Measurements from ENCODE around the gene SGTA.
"Not testable (repeated sequence)": the region's sequence is repeated elsewhere in the genome, so short reads cannot be mapped to it uniquely, and the experiment has no call there.

SGTA gene, protein sequence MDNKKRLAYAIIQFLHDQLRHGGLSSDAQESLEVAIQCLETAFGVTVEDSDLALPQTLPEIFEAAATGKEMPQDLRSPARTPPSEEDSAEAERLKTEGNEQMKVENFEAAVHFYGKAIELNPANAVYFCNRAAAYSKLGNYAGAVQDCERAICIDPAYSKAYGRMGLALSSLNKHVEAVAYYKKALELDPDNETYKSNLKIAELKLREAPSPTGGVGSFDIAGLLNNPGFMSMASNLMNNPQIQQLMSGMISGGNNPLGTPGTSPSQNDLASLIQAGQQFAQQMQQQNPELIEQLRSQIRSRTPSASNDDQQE

DNA sequence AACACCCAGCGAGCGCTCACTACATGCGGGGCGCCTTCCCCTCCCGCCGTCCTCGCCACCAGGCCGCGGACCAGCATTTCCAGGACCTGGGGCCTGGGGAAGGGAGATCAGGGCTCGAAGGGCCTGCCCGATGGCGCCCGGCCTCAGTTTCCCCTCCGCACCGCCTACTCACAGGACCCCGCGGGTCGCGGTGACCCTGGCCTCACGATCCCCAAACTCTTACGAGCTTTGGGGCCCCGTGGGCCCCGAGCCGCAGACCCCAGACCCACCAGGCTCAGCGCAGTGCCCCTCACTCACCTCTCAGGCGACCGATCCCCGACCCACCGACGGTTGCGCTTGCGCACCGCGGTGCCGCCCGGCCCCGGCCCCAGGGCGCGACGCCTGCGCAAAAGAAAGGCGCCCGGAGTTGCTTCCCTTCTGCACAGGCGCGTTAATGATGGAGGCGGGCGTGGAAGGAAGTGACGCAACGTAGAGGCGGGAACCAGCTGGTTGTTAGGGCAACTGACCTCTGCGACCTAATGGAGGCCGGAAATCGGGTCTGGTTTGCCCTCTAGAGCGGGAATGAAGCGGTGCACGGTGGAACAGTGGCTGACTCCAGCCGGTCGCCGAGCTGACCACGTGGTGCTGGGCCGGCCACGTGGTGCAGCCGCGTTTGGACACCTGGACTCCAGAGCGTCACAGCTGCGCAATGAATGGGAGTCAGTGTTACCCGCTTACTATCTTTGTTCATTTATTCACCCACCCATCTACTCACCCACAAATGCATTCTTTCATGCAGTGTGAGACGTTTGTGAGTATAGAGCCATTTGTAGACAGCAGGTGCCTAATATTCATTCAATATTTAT is at the start of gene SGTA:
Gene SGTA (minus strand): TSS at position 338 of the 845 bp plus-strand sequence. CDS start 14,205 bp downstream, outside the sequence.
- peak; percentile 95 for DNase-seq (ENCODE audit: low read depth, low spot score)

DNA sequence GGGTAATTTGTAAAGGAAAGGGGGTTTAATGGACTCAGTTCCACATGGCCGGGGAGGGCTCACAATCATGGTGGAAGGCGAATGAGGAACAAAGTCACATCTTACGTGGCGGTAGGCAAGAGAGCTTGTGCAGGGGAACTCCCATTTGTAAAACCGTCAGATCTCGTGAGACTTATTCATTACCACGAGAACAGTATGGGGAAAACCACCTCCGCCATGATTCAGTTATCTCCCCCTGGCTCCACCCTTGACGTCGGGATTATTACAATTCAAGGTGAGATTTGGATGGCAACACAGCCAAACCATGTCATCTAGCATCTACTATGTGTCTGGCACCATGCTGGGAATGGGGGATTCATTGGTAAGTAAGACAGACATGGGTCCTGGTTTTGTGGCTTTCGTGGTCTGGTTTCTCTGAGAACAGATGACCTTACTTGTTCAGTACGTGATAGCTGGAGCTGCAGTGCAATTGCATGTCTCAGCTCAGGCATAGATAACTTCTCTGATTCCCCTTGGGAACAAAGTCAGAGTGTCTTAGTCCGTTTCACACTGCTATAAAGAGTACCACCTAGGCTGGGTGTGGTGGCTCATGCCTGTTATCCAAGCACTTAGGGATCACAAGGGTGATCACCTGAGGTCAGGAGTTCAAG is 44.9 kb upstream of the SGTA start:
- no peak for DNase-seq (ENCODE audit: low read depth, low spot score)

DNA sequence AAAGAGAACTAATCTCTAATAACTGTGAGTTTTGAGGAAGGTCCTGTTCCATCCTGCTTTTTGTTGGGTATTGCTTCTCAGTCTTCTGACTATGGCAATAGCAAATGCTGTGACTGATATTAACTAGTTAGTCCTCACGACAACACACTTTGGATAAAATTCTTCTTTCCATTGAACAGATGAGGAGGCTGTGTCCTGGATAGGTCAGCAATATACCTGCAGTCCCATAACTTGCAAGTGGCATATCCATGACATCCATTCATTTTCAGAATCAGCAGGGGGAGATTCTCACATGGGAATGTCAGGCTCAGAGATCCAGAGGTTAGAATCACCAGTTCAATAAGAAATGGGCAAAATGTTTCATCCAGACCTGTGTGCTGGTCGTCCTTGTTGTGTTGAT is 43.9 kb upstream of the SGTA start:
- DNase-seq (ENCODE audit: low read depth, low spot score) = no peak

DNA sequence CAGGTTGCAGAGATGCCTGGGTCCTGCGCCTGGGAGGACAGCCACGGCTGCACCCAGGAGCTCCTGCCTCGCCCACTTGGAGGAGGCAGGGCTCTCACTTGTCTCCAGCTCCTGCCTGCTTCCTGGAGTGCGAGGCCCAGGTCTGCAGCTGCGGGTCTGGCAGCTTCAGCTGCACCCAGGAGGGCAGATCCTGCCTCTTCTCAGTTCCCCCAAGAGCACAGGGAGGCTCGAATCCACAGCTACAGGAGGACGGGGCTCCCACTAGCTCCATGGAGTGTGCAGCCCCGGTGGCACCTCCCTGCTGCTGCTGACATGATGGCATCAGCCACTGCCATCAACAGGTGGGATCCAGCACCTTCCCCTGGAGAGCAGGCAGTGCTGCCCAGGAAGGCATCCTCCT is 41.1 kb upstream of the SGTA start:
- no peak for DNase-seq (ENCODE audit: low read depth, low spot score)

DNA sequence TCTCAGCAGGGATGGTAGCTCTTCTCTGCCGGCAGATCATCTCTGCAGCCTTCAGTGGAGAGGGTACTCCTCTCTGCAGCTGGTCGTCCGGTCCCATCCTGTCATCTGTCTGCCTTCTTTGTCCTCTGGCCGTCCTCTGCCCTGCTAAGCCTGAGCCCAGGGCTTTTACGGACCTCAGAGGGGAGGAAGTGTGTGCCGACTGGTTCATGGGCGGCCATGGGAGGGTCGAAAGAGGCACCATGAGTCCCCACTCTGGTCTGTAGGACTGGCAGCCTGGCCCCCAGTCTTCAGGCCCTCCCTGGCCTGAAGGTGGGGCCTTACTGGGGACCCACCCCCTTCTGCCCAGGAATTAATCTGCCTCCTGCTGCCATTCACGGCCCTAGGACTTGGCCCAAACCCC is 40.6 kb upstream of the SGTA start:
- no peak for DNase-seq (ENCODE audit: low read depth, low spot score)

DNA sequence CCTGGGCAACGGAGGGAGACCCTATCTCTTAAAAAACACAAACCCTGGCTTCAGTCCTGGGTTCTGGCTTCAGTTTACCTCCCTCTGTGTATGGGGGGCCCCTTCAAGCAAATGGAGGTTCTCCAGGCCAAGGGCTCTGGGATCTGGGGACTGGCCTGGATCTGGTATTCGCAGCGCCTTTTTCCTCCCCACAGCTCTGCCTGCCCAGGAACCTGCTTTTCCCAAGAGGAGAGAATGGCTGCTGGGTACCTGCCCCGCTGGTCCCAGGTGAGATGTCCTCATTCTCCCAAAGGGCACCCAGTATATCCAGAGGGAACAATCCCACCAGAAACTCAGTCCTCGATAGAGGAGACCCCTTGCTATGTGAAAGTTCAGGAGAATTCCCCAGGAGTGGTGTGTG is 39.8 kb upstream of the SGTA start:
- DNase-seq (ENCODE audit: low read depth, low spot score) = no peak

DNA sequence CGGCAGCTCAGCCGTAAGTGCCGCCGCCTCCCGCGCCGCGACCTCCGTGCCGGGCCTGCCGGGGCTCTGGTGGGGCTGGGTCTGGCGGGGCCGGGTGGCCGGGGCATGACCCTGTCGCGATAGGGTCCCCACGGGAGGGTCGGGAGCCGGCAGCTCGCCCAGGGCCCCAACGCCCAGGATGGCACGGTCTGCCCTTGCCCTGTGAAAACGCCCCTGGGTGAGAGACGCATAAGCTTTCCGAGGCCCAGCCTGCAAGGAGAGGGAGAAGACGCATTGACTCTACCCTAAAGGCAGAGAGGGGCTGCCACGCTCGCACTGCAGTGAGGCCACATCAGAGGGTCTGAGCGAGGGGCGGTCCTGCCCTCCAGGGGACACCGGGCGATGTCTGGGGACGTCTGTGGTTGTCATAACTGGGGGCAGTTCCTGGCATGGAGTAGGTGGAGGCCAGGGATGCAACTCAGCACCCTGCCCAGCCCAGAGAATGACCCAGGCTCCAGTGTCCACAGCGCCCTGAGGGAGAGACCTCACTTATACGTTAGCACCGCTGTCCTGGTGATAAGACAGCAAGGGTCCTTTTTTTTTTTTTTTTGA is 37.1 kb upstream of the SGTA start:
- DNase-seq (ENCODE audit: low read depth, low spot score) = no peak

DNA sequence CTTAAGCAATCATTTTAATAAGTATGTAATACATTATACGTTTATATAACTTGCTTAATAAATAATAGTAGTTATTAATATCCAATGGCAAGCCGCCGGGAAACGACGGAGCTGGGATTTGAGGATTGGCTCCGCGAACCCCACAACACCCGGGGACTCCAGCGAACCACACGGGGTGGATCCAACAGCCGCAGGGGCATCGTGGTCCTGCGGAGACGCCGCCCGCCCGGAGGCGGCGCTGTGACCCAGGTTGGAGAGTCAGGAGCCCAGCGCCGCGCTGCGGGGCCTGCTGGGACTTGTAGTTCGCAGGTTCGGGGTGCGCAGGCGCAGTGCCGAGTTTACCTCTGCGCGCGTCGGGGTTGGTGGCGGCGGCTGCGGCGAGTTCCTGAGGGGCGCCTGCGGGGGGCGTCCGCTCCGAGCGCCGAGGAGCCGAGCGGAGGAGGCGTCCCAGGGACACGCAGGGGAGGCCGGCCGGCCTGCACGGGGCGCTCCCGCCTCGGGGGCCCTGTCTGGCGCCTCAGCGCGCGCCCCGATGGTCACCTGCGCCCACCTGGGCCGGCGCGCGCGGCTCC is 36.6 kb upstream of the SGTA start, which contains the start of gene ZNF554:
Gene ZNF554 (plus strand): TSS at position 329 of the 572 bp plus-strand sequence. CDS start 204 bp downstream, at position 533.
- DNase-seq (ENCODE audit: low read depth, low spot score) = peak; percentile 95

DNA sequence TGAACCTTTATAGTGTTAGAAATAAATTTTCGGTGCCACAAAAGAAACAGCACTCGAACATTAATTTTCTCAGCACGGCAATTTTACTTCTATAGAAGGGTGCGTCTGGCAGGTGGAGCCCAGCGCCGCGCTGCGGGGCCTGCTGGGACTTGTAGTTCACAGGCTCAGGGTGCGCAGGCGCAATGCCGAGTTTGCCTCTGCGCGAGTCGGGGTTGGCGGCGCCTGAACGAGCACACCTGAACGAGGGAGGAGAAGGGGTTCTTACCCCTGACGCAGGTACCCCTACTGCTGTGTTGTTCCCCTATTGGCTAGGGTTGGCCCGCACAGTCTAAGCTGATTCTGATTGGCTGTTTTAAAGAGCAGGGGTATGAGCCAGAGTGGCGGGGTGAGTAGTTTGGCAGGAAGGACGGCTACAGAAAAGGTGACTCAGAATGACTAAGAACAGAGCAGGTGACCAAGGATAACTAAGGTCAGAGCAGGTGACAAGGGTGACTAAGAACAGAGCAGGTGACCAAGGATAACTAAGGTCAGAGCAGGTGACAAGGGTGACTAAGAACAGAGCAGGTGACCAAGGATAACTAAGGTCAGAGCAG is 34.3 kb upstream of the SGTA start:
- not testable (repeated sequence) for DNase-seq (ENCODE audit: low read depth, low spot score)

DNA sequence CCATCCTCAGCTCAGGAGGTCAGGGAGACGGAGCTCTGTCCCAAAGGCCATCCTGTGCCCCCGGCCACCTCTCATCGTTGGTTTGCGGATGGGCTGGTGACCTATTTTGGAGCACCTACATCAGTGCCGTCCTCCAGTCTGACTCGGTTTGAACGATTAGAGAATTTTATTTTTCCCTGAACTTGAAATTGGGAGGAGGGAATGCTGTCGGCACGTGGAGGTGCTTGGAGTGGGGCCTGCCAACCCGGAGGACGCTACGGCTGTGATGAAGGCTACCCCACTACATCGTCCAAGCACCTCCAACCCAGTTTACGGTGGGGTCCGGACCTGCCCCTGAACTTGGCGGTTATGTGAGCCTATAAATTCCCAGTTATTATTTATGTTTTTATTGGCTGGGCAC is 33.6 kb upstream of the SGTA start:
- DNase-seq (ENCODE audit: low read depth, low spot score) = no peak

DNA sequence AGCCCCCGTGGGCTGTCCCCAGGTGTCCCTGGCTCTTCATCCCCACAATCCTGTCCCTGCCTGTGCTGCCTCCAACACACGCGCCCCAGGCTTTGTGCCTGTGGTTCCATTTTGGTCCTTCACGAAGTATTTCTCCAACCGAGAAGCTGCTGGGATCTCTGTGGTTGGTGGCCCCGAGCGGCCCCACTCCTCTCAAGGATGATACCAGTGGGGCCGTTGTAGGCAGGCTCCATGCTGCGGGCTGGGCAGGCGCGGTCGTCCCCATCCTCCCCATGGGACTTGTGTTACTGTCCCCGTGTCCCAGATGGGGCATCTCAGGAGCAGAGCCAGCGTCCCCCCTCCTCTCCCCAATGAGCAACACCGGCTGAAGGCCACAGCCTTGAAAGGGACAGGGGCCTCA is 32.9 kb upstream of the SGTA start:
- DNase-seq (ENCODE audit: low read depth, low spot score) = no peak

DNA sequence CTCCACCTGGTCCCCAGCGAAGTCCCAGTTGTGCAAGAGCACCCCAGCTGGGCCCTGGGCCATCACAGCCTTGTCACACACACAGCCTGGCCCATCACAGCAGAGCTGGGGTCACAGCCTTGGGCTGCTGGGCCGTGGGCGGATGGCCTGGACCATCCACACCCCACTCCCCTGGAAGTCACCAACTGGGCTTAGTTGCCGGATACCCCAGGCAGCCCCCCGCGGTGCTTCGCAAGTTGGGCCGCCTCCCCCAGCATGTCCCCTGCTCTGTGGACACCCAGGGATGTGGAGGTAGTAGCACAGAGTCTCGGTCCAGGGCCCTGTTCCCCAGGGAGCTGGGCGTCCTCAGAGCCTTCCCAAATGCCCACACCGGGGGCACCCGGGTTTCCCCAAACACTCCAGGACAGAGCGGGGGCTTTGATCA is 32.1 kb upstream of the SGTA start:
- DNase-seq (ENCODE audit: low read depth, low spot score) = no peak

DNA sequence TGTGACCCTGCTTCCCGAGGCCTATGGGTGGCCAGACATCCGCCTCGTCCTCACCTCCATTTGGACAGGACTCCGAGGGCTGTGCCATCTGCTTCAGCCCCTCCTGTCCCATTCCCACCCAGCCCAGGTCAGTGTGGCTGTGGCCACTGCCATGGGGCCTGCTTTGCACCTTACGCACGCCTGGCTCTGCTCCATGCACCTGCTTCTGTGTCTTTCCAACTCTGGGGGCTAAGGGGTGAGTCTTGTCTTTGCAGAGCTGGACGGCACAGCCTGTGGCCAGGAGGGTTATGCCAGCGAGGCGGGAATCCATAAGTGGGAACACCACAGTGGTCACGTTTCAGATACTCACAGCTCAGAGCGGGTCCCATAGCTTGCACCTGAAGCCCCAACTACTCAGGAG is 31.4 kb upstream of the SGTA start:
- no peak for DNase-seq (ENCODE audit: low read depth, low spot score)

DNA sequence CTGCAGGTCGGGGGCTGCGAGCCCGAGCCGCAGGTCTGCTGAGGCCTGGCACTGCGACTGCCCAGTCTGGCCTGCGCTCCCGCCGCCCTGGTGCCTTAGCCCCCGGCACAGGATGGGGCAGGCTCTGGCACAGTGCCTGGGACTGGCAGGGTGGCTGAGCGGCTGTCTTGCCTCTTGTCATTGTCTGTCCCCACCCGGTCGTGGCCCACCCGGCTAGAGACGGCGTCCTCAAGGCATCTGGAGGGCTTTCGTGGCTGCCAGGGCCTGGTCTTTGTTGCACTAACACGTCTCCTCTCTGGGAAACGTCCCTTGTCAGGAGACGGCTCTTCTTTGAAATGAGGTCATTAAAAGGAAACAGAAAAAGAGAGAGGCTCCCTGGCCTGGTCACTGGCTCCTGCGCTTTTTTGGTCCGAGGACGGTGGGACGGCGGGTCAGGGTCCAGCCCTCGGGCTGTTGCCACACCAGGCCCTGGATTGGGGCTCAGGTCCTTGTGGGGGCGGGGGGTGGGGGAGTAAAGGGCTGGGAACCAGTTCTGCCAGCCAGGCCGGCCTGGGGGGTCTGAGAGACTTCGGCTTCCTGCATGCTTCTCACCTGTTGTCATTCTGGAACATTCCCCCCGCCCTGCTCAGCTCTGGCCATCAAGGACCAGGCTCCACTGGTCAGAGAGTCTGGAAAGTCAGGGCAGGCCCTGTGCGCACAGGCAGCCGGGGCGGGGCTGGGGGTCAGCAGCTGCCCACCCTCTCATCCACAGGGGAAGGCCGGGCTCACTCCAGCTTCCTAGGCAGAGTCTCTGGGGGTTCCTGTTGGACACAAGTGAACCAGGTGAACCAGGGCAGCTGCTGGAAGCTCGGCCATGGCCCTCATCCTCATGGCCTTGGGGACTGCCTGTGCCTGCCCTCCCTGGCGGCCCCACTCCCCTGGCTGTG is 30.4 kb upstream of the SGTA start:
- no peak for DNase-seq (ENCODE audit: low read depth, low spot score)

DNA sequence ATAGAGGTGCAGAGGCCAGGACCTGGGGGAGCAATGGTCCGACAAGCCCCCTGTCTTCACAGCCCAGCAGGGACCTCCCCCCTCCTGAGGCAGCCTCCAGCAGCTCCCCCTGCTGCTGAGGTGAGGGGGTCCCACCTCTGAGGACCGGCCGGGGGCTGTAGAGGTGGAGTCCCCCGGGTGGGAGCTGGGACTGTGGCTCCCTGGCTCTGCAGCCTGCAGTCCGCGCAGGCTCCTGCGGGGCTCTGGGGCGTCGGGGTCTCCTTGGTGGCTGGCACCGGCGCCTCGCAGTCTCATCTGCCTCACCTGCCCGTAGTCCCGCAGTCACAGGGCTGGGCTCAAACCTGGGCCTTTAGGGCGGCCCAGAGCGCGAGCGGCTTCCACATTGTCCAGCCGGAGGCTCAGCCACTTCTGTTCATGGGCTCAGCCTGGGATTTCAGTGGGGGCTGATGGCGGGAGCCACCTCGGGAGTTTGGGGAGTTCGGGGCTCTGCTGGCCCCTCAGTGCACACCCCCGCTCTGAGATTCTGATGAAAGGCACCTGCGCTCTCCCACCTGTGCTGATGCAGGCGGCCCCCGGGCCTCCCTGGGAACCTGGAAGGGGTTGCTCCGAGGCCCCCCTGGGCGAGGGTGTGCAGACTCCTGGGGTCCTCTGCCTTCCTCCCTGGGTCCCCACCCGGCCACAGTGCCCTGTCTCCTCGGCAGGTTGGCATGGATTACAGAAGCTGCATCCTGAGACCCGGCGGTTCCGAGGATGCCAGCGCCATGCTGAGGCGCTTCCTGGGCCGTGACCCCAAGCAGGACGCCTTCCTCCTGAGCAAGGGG is 29.6 kb upstream of the SGTA start:
- DNase-seq (ENCODE audit: low read depth, low spot score) = no peak

DNA sequence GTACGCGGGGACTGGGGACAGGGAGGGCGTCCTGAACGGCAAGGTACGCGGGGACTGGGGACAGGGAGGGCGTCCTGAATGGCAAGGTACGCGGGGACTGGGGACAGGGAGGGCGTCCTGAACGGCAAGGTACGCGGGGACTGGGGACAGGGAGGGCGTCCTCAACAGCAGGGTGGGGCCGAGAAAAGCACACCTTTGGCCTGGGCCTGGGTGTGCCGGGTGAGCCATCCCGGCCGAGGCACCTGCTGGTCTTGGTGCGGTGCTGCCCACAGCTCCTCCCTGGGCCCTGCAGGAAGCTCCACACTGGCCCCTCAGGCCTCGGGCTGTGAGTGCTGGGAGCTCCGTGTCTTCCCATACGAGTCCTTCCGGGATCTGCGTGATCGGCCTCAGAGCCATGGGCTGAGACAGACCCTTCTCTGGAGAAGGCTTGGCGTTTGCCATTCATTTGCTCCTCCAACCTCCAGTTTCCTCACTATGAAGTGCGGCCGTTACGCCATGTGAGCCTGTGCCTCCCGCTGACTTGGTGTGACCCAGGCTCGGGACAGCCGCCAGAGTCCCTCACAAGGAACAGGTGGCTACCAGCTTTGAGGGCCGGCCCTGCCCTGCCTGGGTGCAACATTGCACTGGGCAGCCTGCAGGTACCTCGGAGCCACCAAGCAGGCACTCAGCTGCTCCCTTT is 28.8 kb upstream of the SGTA start:
- DNase-seq (ENCODE audit: low read depth, low spot score) = no peak

DNA sequence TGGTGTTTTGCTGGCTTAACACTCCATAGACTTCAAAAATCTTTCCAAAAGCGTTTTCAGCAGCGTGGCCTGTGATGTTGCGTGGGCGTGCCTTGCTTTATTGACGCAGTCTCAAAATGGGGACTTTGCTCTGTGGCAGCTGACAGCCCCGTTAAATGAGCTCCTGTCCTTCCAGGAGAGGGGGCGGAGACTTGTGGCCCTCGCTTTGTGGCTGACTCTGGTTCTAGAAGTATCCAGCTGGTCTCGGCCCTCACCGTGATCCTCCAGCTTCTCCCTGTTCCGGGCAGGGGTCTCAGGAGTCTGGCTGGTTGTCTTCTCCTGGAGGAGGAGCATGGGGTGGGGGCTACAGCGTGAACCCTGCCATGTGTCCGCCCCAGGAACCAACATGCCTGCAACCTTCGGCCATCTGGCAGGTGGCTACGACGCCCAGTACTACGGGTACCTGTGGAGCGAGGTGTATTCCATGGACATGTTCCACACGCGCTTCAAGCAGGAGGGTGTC is 28.2 kb upstream of the SGTA start:
- DNase-seq (ENCODE audit: low read depth, low spot score) = no peak

Data from activated CD4-positive, CD25-positive, alpha-beta regulatory T cell treated with anti-CD3 and anti-CD28 coated beads, Interleukin-2, amount 50 U/mL, for 16 hours (primary cell).